H4 (cell line): Measurements from ENCODE around the gene TCF25. TPM values are rescaled to one million over a fixed set of nuclear protein-coding genes. Genes with fewer than 3 reads are reported as not detected.
A peak's percentile ranks its signal among the peaks of the same experiment; 100 is the strongest.
"Not testable (repeated sequence)": the region's sequence is repeated elsewhere in the genome, so short reads cannot be mapped to it uniquely, and the experiment has no call there.

ENCODE experiments used
- DNase-seq: peaks from one replicate; pipeline ENCODE4 v3.0.0-alpha.2; 2015; ENCODE audit warnings: low spot score
- total RNA-seq: library from RNA; depleted of rRNA; stranded (reverse); fragments of >200 nt; shearing (Covaris generic); gene quantifications from 2 replicates; pipeline ENCODE4 v1.2.3, GENCODE V29; 2014

The TCF25 gene
- total RNA-seq, 1 experiment from 2014 or later = 95.7 TPM

- peak; percentile 10 for DNase-seq
Measured at GRCh38 chr16:89919535-89920406, 46.4 kb downstream of the TCF25 start.

GRCh38 chr16:89920723-89921122 lies 47.3 kb downstream of the TCF25 start:
- DNase-seq = peak; percentile 13

- peak; percentile 18 for DNase-seq
Measured at GRCh38 chr16:89921131-89921701, 47.8 kb downstream of the TCF25 start.

- peak; percentile 96 for DNase-seq
Measured at GRCh38 chr16:89921702-89922476, 48.5 kb downstream of the TCF25 start.

DNA sequence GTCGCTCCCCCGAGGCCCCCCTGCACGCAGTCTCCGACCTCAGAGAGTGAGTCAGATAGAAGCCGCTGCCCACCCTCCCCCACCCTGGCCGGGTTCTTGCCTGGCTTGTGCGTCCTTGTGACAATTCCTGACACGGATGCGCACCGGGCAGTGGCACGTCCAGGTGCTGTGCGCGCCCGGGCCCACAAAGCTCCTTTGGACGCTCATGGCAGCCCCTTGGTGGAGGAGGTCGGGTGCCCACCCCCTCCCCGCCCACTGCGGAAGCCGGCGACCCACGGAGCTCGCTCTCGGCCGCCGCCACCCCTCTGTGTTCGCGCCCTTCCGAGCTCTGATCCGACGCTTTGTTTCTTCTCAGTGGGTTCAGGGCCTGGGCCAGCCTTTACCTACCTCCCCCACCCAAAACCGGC lies 49.1 kb downstream of the TCF25 start:
- peak; percentile 96 for DNase-seq

GRCh38 chr16:89922884-89923639 lies 49.7 kb downstream of the TCF25 start, which contains the start of gene TUBB3:
Gene TUBB3, plus strand, starts transcription at chr16:89923342. Its CDS starts 60 bp downstream, at chr16:89923402.
- DNase-seq = peak; percentile 76

GRCh38 chr16:89923640-89924296 lies 50.4 kb downstream of the TCF25 start:
- DNase-seq = peak; percentile 16

DNA sequence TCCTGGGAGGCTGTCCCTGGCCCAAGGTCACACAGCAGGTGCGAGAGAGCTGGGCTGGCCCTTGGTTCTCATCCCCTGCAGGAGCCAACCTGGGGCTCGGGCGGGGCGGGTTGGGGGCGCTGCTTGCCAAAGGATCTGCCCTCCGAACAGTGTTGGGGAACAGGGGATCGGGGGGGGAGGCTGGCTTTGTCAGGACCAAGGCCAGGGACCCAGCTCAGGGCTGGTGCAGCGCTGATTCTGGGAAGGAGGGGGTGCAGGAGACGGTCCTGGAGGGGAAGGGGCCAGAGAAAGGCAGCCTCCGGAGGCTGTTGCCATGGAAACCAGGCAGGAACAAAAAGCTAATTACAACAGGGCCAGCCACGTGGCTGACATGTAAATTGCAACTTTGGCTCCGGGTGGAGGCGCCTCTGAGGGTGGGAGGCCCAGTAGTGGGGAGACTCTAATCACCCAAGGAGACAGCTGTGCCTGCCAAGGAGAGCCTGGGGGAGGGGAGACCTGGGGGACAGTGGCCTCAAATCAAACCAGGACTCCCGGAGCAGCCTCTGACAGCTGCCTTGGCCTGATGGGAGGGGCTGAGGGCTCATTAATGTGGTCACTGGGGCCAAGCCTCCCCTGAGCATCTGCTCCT lies 51.0 kb downstream of the TCF25 start:
- DNase-seq = peak; percentile 55

DNA sequence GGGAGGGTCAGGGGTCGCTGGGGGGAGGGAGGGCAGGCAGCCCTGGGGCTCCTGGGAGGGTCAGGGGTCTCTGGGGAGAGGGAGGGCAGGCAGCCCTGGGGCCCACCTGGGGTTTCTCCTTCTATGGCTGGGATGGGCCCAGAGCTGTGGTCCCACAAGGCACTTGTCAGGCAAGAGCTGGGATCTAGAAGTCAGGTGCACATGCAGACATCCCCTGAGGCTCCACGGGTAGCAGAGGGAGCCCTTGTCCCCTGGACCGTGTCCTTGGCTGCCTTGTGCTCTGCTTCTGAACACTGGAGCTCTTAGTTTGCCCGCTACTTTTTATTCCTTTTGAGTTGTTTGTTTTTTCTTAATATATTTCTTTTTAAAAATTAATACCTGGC lies 51.5 kb downstream of the TCF25 start:
- no peak for DNase-seq

GRCh38 chr16:89925596-89926079 lies 52.2 kb downstream of the TCF25 start:
- DNase-seq = no peak

GRCh38 chr16:89931305-89931896 lies 58.0 kb downstream of the TCF25 start:
- DNase-seq = no peak

GRCh38 chr16:89931964-89932363 lies 58.6 kb downstream of the TCF25 start:
- no peak for DNase-seq

- DNase-seq = not testable (repeated sequence)
Measured at GRCh38 chr16:89934019-89934418, 60.6 kb downstream of the TCF25 start.

- DNase-seq = peak; percentile 19
Measured at GRCh38 chr16:89934611-89935553, 61.5 kb downstream of the TCF25 start.

DNA sequence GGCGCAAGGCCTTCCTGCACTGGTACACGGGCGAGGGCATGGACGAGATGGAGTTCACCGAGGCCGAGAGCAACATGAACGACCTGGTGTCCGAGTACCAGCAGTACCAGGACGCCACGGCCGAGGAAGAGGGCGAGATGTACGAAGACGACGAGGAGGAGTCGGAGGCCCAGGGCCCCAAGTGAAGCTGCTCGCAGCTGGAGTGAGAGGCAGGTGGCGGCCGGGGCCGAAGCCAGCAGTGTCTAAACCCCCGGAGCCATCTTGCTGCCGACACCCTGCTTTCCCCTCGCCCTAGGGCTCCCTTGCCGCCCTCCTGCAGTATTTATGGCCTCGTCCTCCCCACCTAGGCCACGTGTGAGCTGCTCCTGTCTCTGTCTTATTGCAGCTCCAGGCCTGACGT lies 62.2 kb downstream of the TCF25 start:
- DNase-seq = not testable (repeated sequence)

- DNase-seq = no peak
Measured at GRCh38 chr16:89936034-89936433, 62.6 kb downstream of the TCF25 start.

DNA sequence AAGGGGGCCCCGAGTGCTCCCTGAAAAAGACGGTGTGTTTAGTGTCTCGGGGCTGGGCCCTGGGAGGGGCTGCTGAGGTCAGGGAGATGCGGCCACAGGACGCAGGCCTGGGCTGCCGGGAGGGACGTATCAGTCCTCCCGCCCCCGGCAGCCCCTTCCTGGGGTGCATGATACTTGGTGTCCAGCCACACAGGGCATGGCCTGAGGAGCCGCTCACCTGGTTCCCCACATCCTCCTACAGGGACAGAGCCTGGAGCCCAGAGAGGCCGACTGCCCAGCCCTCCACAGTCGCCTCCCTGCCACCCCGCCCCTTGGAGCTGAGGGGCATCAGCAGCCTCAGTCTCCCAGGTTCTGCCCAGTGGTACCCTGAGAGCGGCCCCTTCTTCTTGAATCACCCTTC lies 63.1 kb downstream of the TCF25 start:
- no peak for DNase-seq

DNA sequence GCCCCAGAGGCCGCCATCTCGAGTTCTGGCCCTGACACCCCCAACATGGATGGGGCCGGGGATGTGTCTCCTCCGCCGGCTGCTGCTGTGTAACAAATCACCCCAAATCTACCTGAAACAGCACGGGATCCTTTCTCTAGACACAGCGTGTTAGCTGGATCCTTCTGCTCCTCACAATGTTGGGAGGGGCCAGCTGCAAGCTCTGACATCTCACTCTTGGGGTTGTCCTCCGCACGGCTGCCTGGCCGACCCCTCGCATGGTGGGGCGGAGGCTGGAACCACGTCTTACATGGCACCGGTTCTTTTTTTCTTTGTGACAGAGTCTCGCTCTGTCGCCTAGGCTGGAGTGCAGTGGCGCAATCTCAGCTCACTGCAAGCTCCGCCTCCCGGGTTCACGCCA lies 63.6 kb downstream of the TCF25 start:
- DNase-seq = no peak
